CD14-positive monocyte (primary cell): ENCODE measurements around the gene RPRD1A. TPM values are rescaled to one million over a fixed set of nuclear protein-coding genes. Genes with fewer than 3 reads are reported as not detected.

Experiments used
- DNase-seq, 3 donors: peaks; one replicate each; pipeline ENCODE4 v3.0.0-alpha.2; 2011 to 2022
- H2AFZ ChIP-seq: 2 replicates; pipeline ENCODE4 v1.6.0; 2012; ENCODE audit warnings: mild to moderate bottlenecking, low read depth, low read length, inconsistent platforms; ENCODE audit not compliant: insufficient read depth, poor library complexity, severe bottlenecking
- H3K27ac ChIP-seq, 2 donors: 1 replicate in 1 of 2; 2 replicates in 1 of 2; pipeline ENCODE4 v1.5.1; 2012 to 2013; ENCODE audit warnings: low read length in 2 of 2, control low read depth in 1 of 2, inconsistent platforms in 1 of 2, low read depth in 1 of 2, mild to moderate bottlenecking in 1 of 2
- H3K27me3 ChIP-seq, 2 donors: one replicate each; pipeline versions ENCODE4 v1.6.0 to v1.6.1; 2011 to 2013; ENCODE audit warnings: low read length in 2 of 2; ENCODE audit not compliant: control insufficient read depth in 2 of 2, insufficient read depth in 2 of 2
- H3K36me3 ChIP-seq, 2 donors: replicated peaks in 1 of 2; 1 replicate in 1 of 2; 2 replicates in 1 of 2; pipeline versions ENCODE4 v1.5.1 to v1.6.1; 2012 to 2013; ENCODE audit warnings: low read length in 2 of 2, control low read depth in 1 of 2, inconsistent platforms in 1 of 2, mild to moderate bottlenecking in 1 of 2; ENCODE audit not compliant: insufficient read depth in 2 of 2, control insufficient read depth in 1 of 2
- H3K4me1 ChIP-seq, 2 donors: 1 replicate in 1 of 2; 2 replicates in 1 of 2; pipeline versions ENCODE4 v1.5.1 to v1.6.1; 2012 to 2013; ENCODE audit warnings: low read length in 2 of 2, control low read depth in 1 of 2, inconsistent platforms in 1 of 2, mild to moderate bottlenecking in 1 of 2, moderate library complexity in 1 of 2; ENCODE audit not compliant: insufficient read depth in 2 of 2, control insufficient read depth in 1 of 2
- H3K4me2 ChIP-seq: replicated peaks from 2 replicates; pipeline ENCODE3; 2012; ENCODE audit warnings: low read length, moderate library complexity, mild to moderate bottlenecking; ENCODE audit not compliant: poor library complexity, severe bottlenecking; ENCODE audit errors: extremely low read depth
- H3K4me3 ChIP-seq, 3 experiments: fragments of 200-600 bp in 1 of 3; sonication (generic) in 1 of 3; replicated peaks in 1 of 3; 1 replicate in 2 of 3; 2 replicates in 1 of 3; pipeline ENCODE4 v1.5.1; 2011 to 2013; ENCODE audit warnings: low read length in 3 of 3, mild to moderate bottlenecking in 3 of 3, control low read depth in 2 of 3, low read depth in 2 of 3, inconsistent platforms in 1 of 3, moderate library complexity in 1 of 3
- H3K79me2 ChIP-seq: 2 replicates; pipeline ENCODE4 v1.6.0; 2012; ENCODE audit warnings: mild to moderate bottlenecking, control low read depth, inconsistent platforms, low read length, moderate library complexity; ENCODE audit not compliant: insufficient read depth
- H3K9ac ChIP-seq: 2 replicates; pipeline ENCODE4 v1.6.0; 2017; ENCODE audit warnings: low read length, mild to moderate bottlenecking; ENCODE audit not compliant: insufficient read depth, poor library complexity, severe bottlenecking
- H3K9me3 ChIP-seq, 2 donors: replicated peaks in 1 of 2; 1 replicate in 1 of 2; 2 replicates in 1 of 2; pipeline versions ENCODE4 v1.5.1 to v1.6.1; 2012 to 2013; ENCODE audit warnings: low read length in 2 of 2, control low read depth in 1 of 2; ENCODE audit not compliant: control insufficient read depth in 1 of 2, insufficient read depth in 1 of 2
- H4K20me1 ChIP-seq: 2 replicates; pipeline ENCODE4 v1.6.0; 2012; ENCODE audit warnings: mild to moderate bottlenecking, low read length, control low read depth, moderate library complexity; ENCODE audit not compliant: insufficient read depth
- H3K27ac Mint-ChIP-seq, 7 donors: one replicate each; pipeline ENCODE4 v1.8.0; 2020; ENCODE audit warnings: mild to moderate bottlenecking in 7 of 7, mixed read lengths in 7 of 7, moderate library complexity in 6 of 7, inconsistent platforms in 2 of 7
- H3K27me3 Mint-ChIP-seq, 3 donors: one replicate each; pipeline ENCODE4 v1.8.0; 2021 to 2022; ENCODE audit warnings: low read depth in 3 of 3, mild to moderate bottlenecking in 3 of 3, mixed read lengths in 3 of 3, moderate library complexity in 3 of 3, inconsistent platforms in 1 of 3
- H3K36me3 Mint-ChIP-seq, 2 donors: one replicate each; pipeline ENCODE4 v1.8.0; 2020; ENCODE audit warnings: mixed read lengths in 2 of 2, inconsistent platforms in 1 of 2, mild to moderate bottlenecking in 1 of 2
- H3K4me1 Mint-ChIP-seq: one replicate; pipeline ENCODE4 v1.8.0; 2020; ENCODE audit warnings: mild to moderate bottlenecking, mixed read lengths
- H3K4me3 Mint-ChIP-seq, 2 donors: one replicate each; pipeline ENCODE4 v1.8.0; 2020; ENCODE audit warnings: mild to moderate bottlenecking in 2 of 2, mixed read lengths in 2 of 2, moderate library complexity in 1 of 2
- H3K9me3 Mint-ChIP-seq, 7 donors: one replicate each; pipeline ENCODE4 v1.8.0; 2020 to 2022; ENCODE audit warnings: mixed read lengths in 7 of 7, mild to moderate bottlenecking in 6 of 7, moderate library complexity in 6 of 7, inconsistent platforms in 2 of 7
- WGBS: methylation state at CpG from one replicate; pipeline ENCODE4 v1.1.5; 2013; ENCODE audit warnings: missing lambda C conversion rate; ENCODE audit not compliant: insufficient coverage; 5-methylcytosine and 5-hydroxymethylcytosine counted together
- intact Hi-C, 2 donors: fragments of 100-400 bp; cut with micrococcal nuclease; formaldehyde crosslinking; loops; one replicate each; pipeline versions ENCODE4 v1.15.0 to v1.15.1; 2023
- polyA plus RNA-seq, 3 donors: library from polyadenylated mRNA; depleted of rRNA in 1 of 3; unstranded in 2 of 3; stranded (reverse) in 1 of 3; fragments of 300-500 nt in 2 of 3; fragments of >200 nt in 1 of 3; fragmentation: Illumina TruSeq in 2 of 3; gene quantifications; 1 replicate in 2 of 3; 2 replicates in 1 of 3; pipeline ENCODE4 v1.2.3, GENCODE V29; 2012 to 2021
- TF ChIP-seq, protein P1 (sequence below): fragments of 200-600 bp; IDR thresholded peaks from one replicate; pipeline ENCODE4 v1.8.0; 2022; ENCODE audit warnings: antibody characterized with exemption, mild to moderate bottlenecking

The RPRD1A gene
- polyA plus RNA-seq, 3 donors = 10.0 to 30.3 (median 10.9) TPM

DNA sequence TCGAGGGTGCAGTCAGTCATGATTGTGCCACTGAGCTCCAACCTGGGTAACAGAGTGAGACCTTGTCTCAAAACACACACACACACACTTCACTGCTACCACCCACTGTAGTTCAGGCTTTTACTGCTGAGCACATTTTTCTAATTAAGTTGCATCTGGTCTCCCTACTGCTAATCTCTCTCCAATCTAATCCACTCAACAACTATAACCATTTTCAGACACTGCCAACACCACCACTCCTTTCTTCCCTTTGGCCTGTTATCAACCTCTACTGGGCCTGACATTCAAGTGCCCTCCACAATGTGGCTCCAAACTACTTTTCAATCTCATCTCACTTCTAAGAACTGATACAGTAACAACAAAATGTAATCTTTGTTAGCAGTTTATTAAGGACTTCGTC is 50.1 kb downstream of the RPRD1A start:
- Histone ChIP-seq H2AFZ (no peak overlapping the region), H3K9ac (no peak overlapping the region), H3K79me2 (no peaks in the 10 kb centered on the region), H3K27ac (no peak overlapping the region), H3K4me2 (no peak overlapping the region), H3K4me1 (no peaks in the 10 kb centered on the region), H3K27me3 (no peaks in the 10 kb centered on the region), H3K36me3 (no peaks in the 10 kb centered on the region), H4K20me1 (no peaks in the 10 kb centered on the region), H3K4me3 (no peak overlapping the region), H3K9me3 (no peaks in the 10 kb centered on the region)
- Mint-ChIP-seq H3K27me3 (no peaks in the 10 kb centered on the region), H3K4me1 (peaks cover 5% of the 10 kb centered on the region), H3K36me3 (peaks cover 2 to 4% of the 10 kb centered on the region in 2 donors), H3K9me3 (no peaks in the 10 kb centered on the region), H3K4me3 (no peak overlapping the region), H3K27ac (no peak overlapping the region)
- TF ChIP-seq, protein P1, sequence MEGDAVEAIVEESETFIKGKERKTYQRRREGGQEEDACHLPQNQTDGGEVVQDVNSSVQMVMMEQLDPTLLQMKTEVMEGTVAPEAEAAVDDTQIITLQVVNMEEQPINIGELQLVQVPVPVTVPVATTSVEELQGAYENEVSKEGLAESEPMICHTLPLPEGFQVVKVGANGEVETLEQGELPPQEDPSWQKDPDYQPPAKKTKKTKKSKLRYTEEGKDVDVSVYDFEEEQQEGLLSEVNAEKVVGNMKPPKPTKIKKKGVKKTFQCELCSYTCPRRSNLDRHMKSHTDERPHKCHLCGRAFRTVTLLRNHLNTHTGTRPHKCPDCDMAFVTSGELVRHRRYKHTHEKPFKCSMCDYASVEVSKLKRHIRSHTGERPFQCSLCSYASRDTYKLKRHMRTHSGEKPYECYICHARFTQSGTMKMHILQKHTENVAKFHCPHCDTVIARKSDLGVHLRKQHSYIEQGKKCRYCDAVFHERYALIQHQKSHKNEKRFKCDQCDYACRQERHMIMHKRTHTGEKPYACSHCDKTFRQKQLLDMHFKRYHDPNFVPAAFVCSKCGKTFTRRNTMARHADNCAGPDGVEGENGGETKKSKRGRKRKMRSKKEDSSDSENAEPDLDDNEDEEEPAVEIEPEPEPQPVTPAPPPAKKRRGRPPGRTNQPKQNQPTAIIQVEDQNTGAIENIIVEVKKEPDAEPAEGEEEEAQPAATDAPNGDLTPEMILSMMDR = no peak
- 100% methylated on average over 1 of the region's 2 CpGs for WGBS
- intact Hi-C loops = loop anchor here (5.0 to 10.0 kb wide), 2 partner anchors 265 to 798 kb away; no protein-coding TSS in a partner anchor
- no peak for DNase-seq

DNA sequence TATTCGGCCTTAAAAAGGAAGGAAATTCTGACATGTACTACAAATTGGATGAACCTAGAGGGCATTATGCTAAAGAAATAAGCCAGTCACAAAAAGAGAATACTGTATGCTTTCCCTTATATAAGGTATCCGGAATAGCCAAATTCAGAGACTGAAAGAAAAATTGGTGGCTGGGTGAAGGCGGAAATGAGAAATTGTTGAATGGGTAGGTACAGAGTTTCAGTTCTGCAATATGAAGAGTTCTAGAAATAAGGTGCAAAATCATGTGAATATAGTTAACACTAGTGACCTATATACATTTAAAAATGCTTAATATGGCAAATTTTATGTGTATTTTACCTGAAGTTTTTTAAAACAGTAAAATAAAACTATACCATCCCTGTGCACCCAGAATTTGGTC is 51.7 kb downstream of the RPRD1A start:
- H3K4me3 ChIP-seq = no peak overlapping the region
- H3K9ac ChIP-seq = no peak overlapping the region
- Mint-ChIP-seq H3K4me3 (no peak overlapping the region), H3K4me1 (peaks cover 5% of the 10 kb centered on the region), H3K9me3 (no peaks in the 10 kb centered on the region), H3K36me3 (peaks cover 2 to 4% of the 10 kb centered on the region in 2 donors), H3K27me3 (no peaks in the 10 kb centered on the region), H3K27ac (no peak overlapping the region)
- H3K4me2 ChIP-seq = no peak overlapping the region
- H3K9me3 ChIP-seq = no peaks in the 10 kb centered on the region
- no peaks in the 10 kb centered on the region for H3K4me1 ChIP-seq
- H3K36me3 ChIP-seq = no peaks in the 10 kb centered on the region
- TF ChIP-seq, protein P1 = no peak
- H2AFZ ChIP-seq = no peak overlapping the region
- DNase-seq = no peak
- no peaks in the 10 kb centered on the region for H3K27me3 ChIP-seq
- H3K27ac ChIP-seq = no peak overlapping the region
- no peaks in the 10 kb centered on the region for H3K79me2 ChIP-seq
- H4K20me1 ChIP-seq = no peaks in the 10 kb centered on the region
- intact Hi-C loops = loop anchor here (5.0 to 10.0 kb wide), 2 partner anchors 267 to 799 kb away; no protein-coding TSS in a partner anchor
- WGBS = no CpG with 5 or more reads among the region's 3 CpGs
